NOMO-1 (cell line): ENCODE results near the gene MYCBPAP.

Source experiments
- DNase-seq, 2 experiments: peaks; one replicate each; lab custom pipeline; 2025; ENCODE audit not compliant: unreplicated experiment in 2 of 2; lab: John Stamatoyannopoulos, UW

Gene MYCBPAP

DNA sequence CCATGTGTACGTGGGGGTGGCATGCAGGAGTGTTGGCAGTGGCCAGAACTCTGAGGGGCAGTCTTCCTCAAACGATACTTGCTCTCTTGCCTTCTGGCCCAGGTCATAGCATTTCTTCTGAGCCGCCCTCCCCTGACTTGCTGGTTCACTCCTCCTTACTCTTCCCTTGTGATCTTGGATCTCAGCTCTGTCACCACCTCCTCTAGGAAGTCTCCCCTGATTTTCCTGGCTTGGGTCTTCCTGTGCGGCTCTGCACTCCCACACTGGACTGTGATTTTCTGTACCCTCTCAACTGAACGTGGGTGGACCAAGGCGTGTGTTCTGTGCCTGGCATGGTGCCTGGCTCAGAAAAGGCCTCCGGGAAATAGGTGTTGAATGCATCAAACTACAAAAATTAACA, 27.2 kb downstream of the MYCBPAP start:
- DNase-seq, result no peak

DNA sequence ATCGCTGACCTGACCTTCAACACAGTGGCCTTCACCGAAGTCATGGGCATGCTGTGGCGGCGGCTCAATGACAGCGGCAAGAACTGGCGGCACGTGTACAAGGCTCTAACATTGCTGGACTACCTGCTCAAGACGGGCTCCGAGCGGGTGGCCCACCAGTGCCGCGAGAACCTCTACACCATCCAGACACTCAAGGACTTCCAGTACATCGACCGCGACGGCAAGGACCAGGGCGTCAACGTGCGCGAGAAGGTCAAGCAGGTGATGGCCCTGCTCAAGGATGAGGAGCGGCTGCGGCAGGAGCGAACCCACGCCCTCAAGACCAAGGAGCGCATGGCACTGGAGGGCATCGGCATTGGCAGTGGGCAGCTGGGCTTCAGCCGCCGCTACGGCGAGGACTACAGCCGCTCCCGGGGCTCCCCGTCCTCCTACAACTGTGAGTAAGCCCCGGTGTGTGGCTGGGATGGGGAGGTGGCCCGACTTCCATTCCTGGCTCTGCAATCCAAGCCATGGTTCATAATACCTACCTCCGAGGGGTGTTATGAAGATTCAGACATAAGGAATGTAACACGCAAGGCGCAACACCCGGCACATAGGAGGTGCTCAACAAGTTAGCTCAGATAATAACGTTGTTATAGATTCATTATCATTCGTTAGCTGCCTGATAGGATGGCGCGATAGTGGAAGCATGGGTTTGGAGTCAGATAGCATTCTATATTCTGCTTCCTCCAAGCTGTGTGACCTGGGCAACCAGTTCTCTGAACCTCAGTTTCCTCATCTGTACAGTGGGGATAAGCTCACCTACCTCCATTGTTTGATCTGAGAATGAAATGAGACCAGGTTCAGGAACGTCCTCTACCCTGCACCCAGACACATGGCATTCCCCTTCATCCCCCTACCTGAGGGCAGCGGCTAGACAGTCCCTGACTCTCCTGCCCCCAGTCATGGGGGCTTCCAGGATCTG, 28.7 kb downstream of the MYCBPAP start:
- DNase-seq, result peak in 1 of 2 experiments; percentile 13

DNA sequence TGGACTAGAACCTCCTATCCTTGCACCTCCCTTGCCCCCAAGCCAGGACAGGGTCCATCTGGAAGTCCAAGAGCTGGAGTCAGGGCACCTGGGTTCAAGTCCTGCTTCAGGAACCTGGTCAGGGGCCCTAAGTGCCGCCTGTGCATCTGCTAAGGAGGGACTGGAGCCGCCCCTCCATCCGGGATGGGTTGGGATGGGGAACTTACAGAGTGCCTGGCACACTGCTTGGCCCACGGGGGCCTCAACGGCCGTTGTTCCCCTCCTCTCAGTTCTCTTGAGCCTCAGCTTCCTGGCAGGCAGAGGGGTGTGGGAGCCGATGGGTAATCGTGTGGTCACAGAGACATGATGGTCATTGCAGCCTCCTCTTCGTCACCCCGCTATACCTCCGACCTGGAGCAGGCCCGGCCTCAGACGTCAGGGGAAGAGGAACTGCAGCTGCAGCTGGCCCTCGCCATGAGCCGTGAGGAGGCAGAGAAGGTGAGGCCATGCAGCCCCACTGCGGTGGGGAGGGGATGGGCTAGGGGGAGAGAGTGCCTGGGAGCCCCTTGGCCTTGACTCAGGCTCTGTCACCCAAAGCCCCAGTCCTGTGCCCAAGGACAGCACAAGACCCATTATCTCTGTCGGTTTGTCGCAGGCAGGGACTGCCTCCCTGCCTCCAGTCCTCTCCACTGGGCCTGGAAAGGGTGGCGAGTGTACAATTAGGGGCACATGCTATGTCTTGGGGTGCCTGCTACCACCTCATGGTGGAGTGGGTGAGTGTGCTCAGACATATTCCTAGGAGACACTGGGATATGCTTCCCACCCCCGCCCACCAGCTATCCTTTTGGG, 29.7 kb downstream of the MYCBPAP start:
- no peak for DNase-seq

- no peak for DNase-seq
Measured at GRCh38 chr17:50538549-50539410, 30.5 kb downstream of the MYCBPAP start.

DNA sequence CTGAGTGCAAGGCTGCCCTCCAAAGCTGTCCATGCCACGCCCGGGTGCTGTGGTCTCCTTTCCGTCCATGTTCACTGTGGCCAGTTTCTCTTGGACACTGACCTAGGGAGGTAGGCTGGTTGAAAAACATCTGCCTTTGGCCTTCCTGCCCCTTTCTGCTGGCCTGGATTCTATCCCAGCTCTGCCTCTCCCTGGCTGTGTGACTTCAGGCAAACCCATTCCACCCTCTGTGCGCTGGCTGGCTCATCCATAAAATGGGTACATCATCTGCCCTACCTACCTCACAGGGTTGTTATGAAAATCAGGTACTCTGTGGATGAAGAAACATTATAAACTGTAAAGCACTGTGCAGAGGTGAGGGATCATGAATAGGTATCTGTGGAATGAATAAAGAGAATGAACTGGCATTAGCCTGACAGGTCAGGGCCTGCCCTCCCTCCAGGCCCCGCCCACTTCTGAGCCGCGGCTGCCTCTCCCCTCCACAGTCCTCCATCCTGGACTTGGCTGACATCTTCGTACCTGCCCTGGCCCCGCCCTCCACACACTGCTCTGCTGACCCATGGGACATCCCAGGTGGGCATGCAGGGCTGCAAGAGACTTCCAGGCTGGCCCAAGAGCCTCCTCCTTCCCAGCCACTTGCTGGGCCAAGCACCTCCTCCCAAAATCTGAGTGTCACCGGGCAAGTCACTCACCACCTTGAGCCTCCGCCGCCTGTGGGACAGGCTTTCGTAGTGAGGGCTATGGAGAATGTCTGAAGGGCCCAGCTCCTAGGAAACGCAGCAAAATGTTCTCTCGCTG, 31.7 kb downstream of the MYCBPAP start:
- no peak for DNase-seq

DNA sequence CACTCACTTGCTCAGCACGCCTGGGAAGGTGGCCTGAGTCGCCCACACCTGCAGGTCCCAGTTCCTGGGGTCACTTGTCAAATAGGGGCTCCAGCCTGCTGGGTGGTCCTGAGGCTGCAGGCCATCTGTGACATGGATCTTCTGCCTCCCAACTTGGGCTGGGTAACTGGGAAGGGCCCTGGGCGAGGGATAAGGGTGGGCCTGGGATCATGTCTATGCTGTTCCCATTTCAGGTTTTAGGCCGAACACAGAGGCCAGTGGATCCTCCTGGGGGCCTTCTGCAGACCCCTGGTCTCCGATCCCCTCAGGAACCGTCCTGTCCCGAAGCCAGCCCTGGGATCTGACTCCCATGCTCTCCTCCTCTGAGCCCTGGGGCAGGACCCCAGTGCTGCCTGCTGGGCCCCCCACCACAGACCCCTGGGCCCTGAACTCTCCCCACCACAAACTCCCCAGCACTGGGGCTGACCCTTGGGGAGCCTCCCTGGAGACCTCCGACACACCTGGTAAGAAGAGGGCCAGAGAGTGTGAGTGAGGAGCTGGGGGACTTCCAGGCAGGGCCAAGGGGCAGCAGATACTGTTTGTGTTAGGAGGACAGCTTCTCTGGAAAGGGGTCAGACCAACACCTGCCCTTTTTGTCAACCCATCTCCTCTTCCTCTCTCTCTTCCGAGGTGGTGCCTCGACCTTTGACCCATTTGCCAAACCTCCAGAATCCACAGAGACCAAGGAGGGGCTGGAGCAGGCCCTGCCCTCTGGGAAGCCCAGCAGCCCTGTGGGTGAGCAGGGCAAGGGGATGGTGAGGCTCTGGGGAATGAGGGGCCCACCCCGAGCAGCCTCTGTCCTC, 32.5 kb downstream of the MYCBPAP start:
- no peak for DNase-seq

- no peak for DNase-seq
Measured at GRCh38 chr17:50541402-50541715, 33.1 kb downstream of the MYCBPAP start.

DNA sequence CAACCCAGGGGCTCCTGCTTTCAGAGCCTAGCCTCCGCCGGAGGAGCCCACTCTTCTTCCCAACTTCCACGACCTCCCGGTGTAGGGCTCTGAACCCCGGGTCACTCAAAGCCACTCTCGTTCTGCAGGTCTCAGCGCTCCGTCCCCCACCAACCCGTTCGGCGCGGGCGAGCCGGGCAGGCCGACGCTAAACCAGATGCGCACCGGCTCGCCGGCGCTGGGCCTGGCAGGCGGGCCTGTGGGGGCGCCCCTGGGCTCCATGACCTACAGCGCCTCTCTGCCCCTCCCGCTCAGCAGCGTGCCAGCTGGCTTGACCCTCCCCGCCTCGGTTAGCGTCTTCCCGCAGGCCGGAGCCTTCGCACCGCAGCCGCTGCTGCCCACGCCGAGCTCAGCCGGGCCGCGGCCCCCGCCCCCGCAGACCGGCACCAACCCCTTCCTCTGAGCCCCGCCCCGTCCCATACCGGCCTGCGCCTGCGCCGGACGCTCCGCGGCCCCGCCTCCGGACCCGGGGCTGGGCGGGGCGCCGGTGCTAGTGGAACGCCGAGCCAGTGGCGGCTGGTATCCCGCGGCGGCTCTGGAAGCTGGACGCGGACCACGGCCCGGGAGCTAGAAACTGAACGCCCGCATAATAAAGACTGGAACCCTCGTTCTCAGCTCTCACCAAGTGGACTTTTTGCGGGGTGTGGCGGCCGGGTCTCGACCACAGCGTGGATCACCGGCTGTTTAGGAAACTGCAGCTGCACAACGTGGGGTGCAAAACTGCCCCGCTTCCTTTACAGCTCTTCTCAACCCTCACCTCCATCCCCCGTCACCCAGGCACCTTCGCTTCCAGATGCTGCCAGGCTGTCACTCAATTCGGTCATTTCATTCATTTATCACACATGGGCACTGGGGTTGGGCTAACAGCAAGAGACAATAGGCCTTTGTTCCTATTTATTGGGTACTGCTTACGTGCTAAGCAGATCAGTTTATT, 33.8 kb downstream of the MYCBPAP start:
- DNase-seq, result peak; percentile 61 to 80

DNA sequence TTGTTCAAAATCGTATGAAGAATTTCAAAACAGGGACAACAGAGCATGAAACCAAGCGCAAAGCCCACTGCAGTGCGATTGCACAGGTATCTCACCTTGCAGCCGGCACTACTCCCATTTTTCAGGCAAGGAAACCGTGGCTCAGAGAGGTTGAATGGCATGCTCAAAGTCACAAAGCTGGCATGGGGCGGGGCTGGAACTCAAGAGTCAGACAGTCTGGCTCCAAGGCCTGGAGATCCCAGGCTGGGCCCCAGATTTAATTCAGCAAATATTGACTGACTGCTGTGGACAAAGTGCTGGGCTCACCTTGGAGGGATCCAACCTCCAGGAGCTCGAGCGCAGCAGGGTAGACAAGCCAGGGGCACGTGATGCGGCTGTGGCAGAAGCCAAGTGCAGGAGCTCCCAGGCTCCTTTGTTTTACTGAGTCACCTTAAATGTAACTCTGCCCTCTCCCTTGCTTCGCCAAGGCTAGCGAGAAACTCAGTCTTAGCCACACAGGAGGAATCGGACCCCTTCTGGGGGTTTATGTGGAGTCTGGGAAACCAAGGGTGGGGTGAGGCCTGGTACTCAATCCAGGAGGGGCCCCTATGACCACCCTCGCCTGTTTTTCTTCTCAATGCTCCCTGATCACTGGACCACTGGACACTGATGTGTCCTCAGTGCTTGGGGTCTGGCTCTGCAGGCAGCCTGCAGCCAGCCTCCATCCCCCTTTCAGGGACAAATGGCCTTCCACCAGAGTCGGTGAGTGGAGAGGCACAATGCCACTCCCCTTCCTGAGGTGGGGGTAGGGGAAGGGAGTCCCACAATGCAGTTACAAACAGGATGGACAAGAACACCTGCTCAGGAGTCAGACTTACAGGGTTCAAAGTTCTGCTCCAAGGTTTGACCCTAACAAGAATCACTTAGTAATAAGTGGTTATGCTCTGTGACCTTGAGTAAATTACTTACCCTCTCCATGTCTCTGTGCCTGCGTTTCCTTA, 34.8 kb downstream of the MYCBPAP start:
- DNase-seq, result no peak

DNA sequence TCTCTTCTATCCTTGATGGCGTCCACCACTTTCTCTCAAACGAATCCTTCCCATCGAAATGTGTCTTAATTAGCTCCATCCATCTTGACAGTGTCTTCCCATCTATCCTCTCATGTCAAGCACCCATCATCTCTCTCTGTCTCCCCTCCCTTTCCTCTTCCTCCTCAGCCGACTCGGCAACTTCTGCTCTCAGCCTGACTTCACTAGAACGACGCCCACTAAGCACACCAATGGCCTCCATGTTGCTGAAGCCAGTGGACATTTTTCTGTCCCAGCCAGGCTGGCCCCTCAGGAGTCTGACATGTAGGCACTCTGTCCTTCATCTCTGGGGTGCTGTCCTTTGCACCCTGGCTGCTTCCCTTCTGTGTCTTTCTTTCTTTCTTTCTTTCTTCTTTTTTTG, 36.3 kb downstream of the MYCBPAP start:
- DNase-seq, result no peak

- no peak for DNase-seq
Measured at GRCh38 chr17:50545311-50545710, 37.1 kb downstream of the MYCBPAP start.

- DNase-seq, result no peak
Measured at GRCh38 chr17:50546701-50547034, 38.4 kb downstream of the MYCBPAP start.

- peak; percentile 81 to 90 for DNase-seq
Measured at GRCh38 chr17:50547035-50547735, 38.9 kb downstream of the MYCBPAP start, which contains the start of gene SPATA20. SPATA20 (plus strand) TSS chr17:50547174; CDS start chr17:50547209, 35 bp downstream.

DNA sequence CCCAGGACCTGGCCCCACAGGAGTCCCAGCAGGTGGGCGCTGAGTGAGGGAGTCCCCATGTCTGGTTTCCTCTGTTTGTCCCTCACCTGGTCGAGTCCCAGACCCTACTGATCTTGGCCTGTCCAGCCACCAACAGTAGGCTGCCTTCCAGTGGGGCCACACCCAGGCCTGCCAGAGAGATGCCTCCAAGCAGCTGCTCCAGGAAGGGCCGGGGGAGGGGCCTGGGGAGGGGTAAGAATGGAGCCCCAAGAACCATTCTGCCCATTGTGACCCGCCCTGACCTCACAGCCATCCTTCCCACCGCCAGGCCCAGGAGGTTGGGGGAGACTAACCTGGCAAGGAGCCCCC, 39.5 kb downstream of the MYCBPAP start:
- no peak for DNase-seq

- DNase-seq, result no peak
Measured at GRCh38 chr17:50548831-50549230, 40.6 kb downstream of the MYCBPAP start.

GRCh38 chr17:50549256-50549941, 41.2 kb downstream of the MYCBPAP start:
- no peak for DNase-seq
